GM18502 (cell line): ENCODE measurements around the gene COL27A1.

Experiments
- ATAC-seq: cut with Tn5 transposase; IDR thresholded peaks from one replicate; pipeline ENCODE4 v1.9.1; 2021; ENCODE audit warnings: mild to moderate bottlenecking; ENCODE audit not compliant: unreplicated experiment, poor library complexity

The COL27A1 gene

GRCh38 chr9:114141553-114142402 lies 13.6 kb upstream of the COL27A1 start:
- ATAC-seq, result no peak

- no peak for ATAC-seq
These were observed 12.1 kb upstream of the COL27A1 start for GRCh38 chr9:114143234-114143633.

- no peak for ATAC-seq
These were observed 8.6 kb upstream of the COL27A1 start for GRCh38 chr9:114146735-114147134.

- ATAC-seq, result no peak
These were observed 6.2 kb upstream of the COL27A1 start for GRCh38 chr9:114149181-114149580.

- ATAC-seq, result no peak
These were observed 5.5 kb upstream of the COL27A1 start for GRCh38 chr9:114149765-114150340.

- no peak for ATAC-seq
These were observed 4.7 kb upstream of the COL27A1 start for GRCh38 chr9:114150608-114151007.

GRCh38 chr9:114151426-114151956 lies 3.8 kb upstream of the COL27A1 start:
- ATAC-seq, result no peak

- ATAC-seq, result no peak
These were observed 1.4 kb upstream of the COL27A1 start for GRCh38 chr9:114153761-114154599.

GRCh38 chr9:114154600-114155102 lies 686 bp upstream of the COL27A1 start:
- ATAC-seq, result no peak

GRCh38 chr9:114155995-114156656 lies 789 bp downstream of the COL27A1 start:
- ATAC-seq, result no peak

- ATAC-seq, result no peak
These were observed 1.5 kb downstream of the COL27A1 start for GRCh38 chr9:114156657-114157421.

GRCh38 chr9:114157516-114158176 lies 2.3 kb downstream of the COL27A1 start:
- ATAC-seq, result no peak

GRCh38 chr9:114158482-114159130 lies 3.3 kb downstream of the COL27A1 start:
- no peak for ATAC-seq

- ATAC-seq, result no peak
These were observed 4.4 kb downstream of the COL27A1 start for GRCh38 chr9:114159691-114160090.

GRCh38 chr9:114161513-114161912 lies 6.2 kb downstream of the COL27A1 start:
- ATAC-seq, result no peak

GRCh38 chr9:114163517-114163951 lies 8.2 kb downstream of the COL27A1 start:
- ATAC-seq, result no peak

GRCh38 chr9:114164191-114164794 lies 9.0 kb downstream of the COL27A1 start:
- no peak for ATAC-seq
